ENCODE data around the gene TGFB1I1.
A peak's percentile ranks its signal among the peaks of the same experiment; 100 is the strongest.
"Not testable (repeated sequence)": the region's sequence is repeated elsewhere in the genome, so short reads cannot be mapped to it uniquely, and the experiment has no call there.

TGFB1I1 gene

DNA sequence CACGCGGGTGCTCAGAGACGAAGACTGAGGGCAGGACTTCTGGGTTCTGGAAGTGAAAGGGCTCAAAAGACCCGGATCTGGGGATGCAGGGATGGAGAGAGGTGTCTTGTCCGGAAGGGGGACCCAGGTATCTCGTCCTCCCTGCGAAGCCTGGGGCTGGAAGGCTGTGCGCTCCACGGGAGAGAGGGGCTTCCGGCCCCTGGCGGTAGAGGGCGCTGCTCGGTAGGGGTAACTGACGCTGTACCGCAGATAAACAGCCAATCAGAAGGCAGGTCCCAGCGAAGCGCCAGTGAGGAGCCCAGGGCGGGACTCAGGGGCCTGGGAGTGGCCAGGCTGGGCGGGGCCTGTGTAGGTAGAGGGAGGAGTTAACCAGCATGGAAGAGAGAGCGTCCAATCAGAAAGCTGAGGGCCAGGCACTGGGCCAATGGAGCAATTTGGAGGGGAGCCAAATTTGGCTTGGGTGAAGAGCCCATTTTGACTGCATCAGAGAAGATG lies 804 bp downstream of the TGFB1I1 start:
- DNase-seq, result peak; percentile 98

DNA sequence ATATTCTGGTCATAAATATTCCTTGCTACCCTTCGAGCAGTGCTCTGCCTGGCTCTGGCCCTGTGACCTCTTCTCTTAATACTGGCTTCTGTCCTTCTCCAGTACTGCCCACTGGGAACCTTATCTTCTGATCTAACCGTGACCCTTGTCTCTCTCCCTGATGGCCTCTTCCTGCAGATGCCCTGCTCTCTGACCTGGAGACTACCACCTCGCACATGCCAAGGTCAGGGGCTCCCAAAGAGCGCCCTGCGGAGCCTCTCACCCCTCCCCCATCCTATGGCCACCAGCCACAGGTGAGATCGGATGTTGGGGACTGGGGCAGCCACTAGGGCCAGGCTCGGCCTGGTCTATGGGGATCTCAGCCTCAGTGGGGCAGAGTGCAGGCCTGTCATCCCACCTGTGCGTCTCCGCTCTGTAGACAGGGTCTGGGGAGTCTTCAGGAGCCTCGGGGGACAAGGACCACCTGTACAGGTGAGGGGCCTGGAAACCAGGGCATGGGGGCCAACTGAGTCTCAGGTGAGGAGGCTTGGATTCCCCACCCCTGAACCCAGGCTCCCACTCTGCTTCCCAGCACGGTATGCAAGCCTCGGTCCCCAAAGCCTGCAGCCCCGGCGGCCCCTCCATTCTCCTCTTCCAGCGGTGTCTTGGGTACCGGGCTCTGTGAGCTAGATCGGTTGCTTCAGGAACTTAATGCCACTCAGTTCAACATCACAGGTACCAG lies 1.5 kb downstream of the TGFB1I1 start:
- DNase-seq, result no peak

- no peak for DNase-seq
These were observed 2.3 kb downstream of the TGFB1I1 start for GRCh38 chr16:31474173-31474714.

GRCh38 chr16:31474773-31475738 lies 3.1 kb downstream of the TGFB1I1 start:
- no peak for DNase-seq

- DNase-seq, result no peak
These were observed 4.0 kb downstream of the TGFB1I1 start for GRCh38 chr16:31475946-31476302.

DNA sequence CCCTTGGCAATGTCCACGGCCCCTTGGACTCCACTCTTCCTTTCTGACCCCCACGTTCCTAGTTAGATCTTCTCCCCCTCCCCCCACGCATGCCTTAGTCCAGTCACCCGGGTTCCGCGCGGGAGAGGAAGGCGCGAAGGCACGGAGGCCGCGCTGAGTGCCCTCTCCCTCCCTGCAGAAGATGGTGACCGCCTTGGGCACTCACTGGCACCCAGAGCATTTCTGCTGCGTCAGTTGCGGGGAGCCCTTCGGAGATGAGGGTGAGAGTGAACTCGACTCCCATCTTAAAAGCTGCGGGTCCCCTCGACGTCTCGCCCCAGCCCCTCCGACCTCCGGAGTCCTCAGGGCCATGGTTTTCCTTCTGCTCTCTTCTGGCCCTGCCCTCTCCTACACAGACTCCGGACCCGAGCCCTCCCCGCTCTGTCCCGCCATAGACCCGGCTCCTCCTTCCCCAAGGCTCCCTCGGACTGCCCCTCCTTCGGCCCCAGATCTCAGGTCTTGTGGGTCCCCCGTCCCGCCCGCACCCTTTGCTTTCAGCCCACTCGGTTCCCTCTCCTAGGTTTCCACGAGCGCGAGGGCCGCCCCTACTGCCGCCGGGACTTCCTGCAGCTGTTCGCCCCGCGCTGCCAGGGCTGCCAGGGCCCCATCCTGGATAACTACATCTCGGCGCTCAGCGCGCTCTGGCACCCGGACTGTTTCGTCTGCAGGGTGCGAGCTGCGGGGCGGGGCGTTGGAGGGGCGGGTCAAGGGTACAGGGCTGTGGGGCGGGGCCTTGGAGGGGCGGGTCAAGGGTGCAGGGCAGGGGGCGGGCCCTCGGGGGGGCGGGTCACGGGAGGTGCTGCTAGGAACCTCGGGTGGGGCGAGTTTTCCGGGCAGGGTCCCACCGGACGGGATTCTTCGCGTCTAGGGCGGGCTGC lies 4.6 kb downstream of the TGFB1I1 start:
- DNase-seq, result no peak

- DNase-seq, result no peak
These were observed 5.6 kb downstream of the TGFB1I1 start for GRCh38 chr16:31477220-31478216.

DNA sequence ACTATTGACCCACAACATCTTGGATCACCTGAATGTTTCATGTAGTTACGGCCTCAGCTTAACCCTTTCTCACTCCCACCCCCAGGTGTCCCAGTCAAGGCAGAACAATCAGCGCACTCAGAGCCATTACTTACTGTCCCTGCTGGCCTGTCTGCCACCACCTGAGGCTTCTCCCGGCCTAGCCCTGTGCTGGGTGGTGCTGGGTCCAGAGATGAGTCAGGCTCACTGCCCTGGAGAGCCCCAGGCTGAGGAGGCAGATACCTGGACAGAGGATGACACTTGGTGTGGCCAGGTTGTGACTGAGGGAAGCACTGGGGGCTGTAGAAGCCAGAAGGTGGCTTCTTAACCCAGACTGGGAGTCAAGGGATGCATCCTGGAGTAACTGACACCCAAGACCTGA lies 7.0 kb downstream of the TGFB1I1 start:
- no peak for DNase-seq

GRCh38 chr16:31479751-31480150 lies 7.8 kb downstream of the TGFB1I1 start:
- DNase-seq, result no peak

- no peak for DNase-seq
These were observed 9.0 kb downstream of the TGFB1I1 start for GRCh38 chr16:31480851-31481536.

- DNase-seq, result no peak
These were observed 11.1 kb downstream of the TGFB1I1 start, which contains the start of gene SLC5A2 for GRCh38 chr16:31483081-31483480. Gene SLC5A2, plus strand, starts transcription at chr16:31483123. Its CDS starts 14 bp downstream, at chr16:31483137.

DNA sequence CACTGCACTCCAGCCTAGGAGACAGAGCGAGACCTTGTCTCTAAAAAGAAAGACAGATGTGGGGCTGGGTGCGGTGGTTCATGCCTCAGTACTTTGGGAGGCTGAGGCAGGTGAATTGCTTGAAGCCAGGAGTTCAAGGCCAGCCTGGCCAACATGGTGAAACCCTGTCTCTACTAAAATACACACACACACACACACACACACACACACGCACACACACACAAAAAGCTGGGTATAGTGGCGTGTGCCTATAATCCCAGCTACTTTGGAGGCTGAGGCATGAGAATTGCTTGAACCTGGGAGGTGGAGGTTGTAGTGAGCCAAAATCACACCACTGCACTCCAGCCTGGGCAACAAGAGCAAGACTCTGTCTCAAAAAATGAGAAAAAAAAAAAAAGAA lies 12.1 kb downstream of the TGFB1I1 start:
- DNase-seq, result not testable (repeated sequence)

GRCh38 chr16:31484491-31485171 lies 12.7 kb downstream of the TGFB1I1 start:
- no peak for DNase-seq

- no peak for DNase-seq
These were observed 13.6 kb downstream of the TGFB1I1 start for GRCh38 chr16:31485571-31485970.

DNA sequence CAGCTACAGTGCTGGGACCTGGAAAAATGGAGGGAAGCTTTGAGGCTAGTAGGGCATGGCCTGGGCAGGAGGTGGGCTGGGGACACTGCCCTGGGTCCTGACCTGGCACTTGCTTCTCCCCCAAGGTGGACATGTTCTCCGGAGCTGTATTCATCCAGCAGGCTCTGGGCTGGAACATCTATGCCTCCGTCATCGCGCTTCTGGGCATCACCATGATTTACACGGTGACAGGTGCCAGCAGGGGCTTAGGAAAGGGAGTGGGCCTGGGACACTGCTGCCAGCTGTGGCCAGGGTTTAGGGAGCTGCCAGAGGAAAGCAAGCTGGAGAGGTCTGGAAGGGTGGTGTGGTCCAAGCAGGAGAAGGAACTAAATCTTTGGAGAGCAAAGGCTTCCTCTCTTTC lies 14.1 kb downstream of the TGFB1I1 start:
- DNase-seq, result no peak

DNA sequence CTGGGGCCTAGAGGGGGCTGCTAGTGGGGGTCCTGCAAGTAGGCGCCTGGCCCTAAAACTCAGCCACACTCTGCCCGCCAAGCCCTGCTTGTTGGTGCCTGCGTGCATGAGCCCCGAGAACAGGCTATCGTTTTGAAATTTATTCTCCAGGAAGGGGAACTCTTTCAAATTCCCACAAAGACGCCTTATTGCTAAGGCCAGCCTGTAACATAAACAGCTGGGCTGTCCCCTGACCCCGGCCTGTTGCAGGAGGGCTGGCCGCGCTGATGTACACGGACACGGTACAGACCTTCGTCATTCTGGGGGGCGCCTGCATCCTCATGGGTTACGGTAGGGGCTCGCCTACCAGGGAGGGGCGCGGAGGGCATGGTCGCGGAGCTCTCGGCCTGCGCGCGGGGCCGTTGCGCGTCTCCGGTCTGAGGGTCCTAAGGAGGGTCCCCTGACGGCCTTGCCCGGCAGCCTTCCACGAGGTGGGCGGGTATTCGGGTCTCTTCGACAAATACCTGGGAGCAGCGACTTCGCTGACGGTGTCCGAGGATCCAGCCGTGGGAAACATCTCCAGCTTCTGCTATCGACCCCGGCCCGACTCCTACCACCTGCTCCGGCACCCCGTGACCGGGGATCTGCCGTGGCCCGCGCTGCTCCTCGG lies 15.2 kb downstream of the TGFB1I1 start:
- no peak for DNase-seq

- peak; percentile 65 for DNase-seq
These were observed 15.9 kb downstream of the TGFB1I1 start for GRCh38 chr16:31487720-31488467.

- DNase-seq, result no peak
These were observed 16.7 kb downstream of the TGFB1I1 start for GRCh38 chr16:31488468-31489297.
